Panc1 (cell line): ENCODE results near the gene LARP4B. TPM values are rescaled to one million over a fixed set of nuclear protein-coding genes. Genes with fewer than 3 reads are reported as not detected.

Experiments used
- ATAC-seq: fragments of 200-7000 bp; cut with Tn5 transposase; 2 replicates; pipeline ENCODE4 v1.9.1; 2020; ENCODE audit warnings: mild to moderate bottlenecking, moderate library complexity
- Bru-seq: library from RNA; stranded (reverse); fragments of 400-500 nt; gene quantifications from one replicate; lab custom pipeline; 2021; lab: Mats Ljungman, UMichigan
- BruChase-seq, 2 experiments: library from RNA; stranded (reverse); fragments of 400-500 nt; gene quantifications; one replicate each; lab custom pipeline; 2021; lab: Mats Ljungman, UMichigan
- BruUV-seq: library from RNA; stranded (reverse); fragments of 400-500 nt; replicated peaks from 2 replicates; lab custom pipeline; 2021; lab: Mats Ljungman, UMichigan
- CTCF ChIA-PET: fragments of 300-600 bp; sonication (Branson Sonifier 250); formaldehyde crosslinking; loops from one replicate; lab custom pipeline; 2022; ENCODE audit warnings: antibody characterized with exemption; lab: Charles Lee
- POLR2A ChIA-PET: fragments of 300-600 bp; sonication (Branson Sonifier 250); formaldehyde crosslinking; loops from one replicate; lab custom pipeline; 2022; ENCODE audit warnings: antibody characterized with exemption; lab: Charles Lee
- DNase-seq: peaks from one replicate; pipeline ENCODE4 v3.0.0-alpha.2; 2010; ENCODE audit warnings: low read depth, low spot score
- H3K27ac ChIP-seq: 2 replicates; pipeline ENCODE4 v1.5.1; 2011; ENCODE audit warnings: mild to moderate bottlenecking, low read length, inconsistent platforms
- H3K27me3 ChIP-seq: fragments of 200-500 bp; sonication (Bioruptor generic); 2 replicates; pipeline ENCODE4 v1.6.0; 2014; ENCODE audit warnings: low read length, inconsistent platforms; ENCODE audit not compliant: control insufficient read depth, insufficient read depth
- H3K36me3 ChIP-seq: fragments of 200-500 bp; sonication (Bioruptor generic); 2 replicates; pipeline ENCODE4 v1.5.1; 2014; ENCODE audit warnings: inconsistent platforms, mild to moderate bottlenecking, low read length, moderate library complexity; ENCODE audit not compliant: control insufficient read depth, insufficient read depth
- H3K4me1 ChIP-seq: 2 replicates; pipeline ENCODE4 v1.5.1; 2011; ENCODE audit warnings: inconsistent platforms, mild to moderate bottlenecking, low read length, moderate library complexity; ENCODE audit not compliant: control insufficient read depth, insufficient read depth
- H3K4me3 ChIP-seq, 2 experiments: 2 replicates each; pipeline ENCODE4 v1.5.1; 2011 to 2012; ENCODE audit warnings: low read depth in 2 of 2, low read length in 2 of 2, mild to moderate bottlenecking in 2 of 2, inconsistent platforms in 1 of 2, moderate library complexity in 1 of 2
- H3K9me3 ChIP-seq: fragments of 200-500 bp; sonication (Bioruptor generic); 2 replicates; pipeline ENCODE4 v1.5.1; 2014; ENCODE audit warnings: low read depth, mild to moderate bottlenecking, inconsistent platforms, low read length, moderate library complexity; ENCODE audit not compliant: control insufficient read depth, insufficient read depth
- CTCF ChIP-seq: fragments of 450-650 bp; IDR thresholded peaks from 2 replicates; pipeline ENCODE4 v1.5.1; 2017; ENCODE audit warnings: mild to moderate bottlenecking
- POLR2AphosphoS5 ChIP-seq: IDR thresholded peaks from 2 replicates; pipeline ENCODE4 v1.6.1; 2012; ENCODE audit warnings: mild to moderate bottlenecking, low read depth, low read length, moderate library complexity
- REST ChIP-seq, 2 experiments: IDR thresholded peaks; 2 replicates each; pipeline ENCODE4 v1.6.1; 2011 to 2012; ENCODE audit warnings: low read depth in 2 of 2, control low read depth in 1 of 2, low read length in 1 of 2, mild to moderate bottlenecking in 1 of 2, moderate library complexity in 1 of 2; ENCODE audit not compliant: insufficient read depth in 1 of 2
- SIN3A ChIP-seq: IDR thresholded peaks from 2 replicates; pipeline ENCODE4 v1.6.1; 2012; ENCODE audit warnings: low read depth, mild to moderate bottlenecking, low read length, moderate library complexity, borderline replicate concordance; ENCODE audit not compliant: insufficient read depth
- TCF7L2 ChIP-seq: IDR thresholded peaks from 2 replicates; pipeline ENCODE4 v1.6.1; 2011; ENCODE audit warnings: mild to moderate bottlenecking, low read depth, low read length, inconsistent platforms
- in situ Hi-C: cut with HindIII; loops from 2 replicates; pipeline ENCODE4 v1.10.0; 2016; ENCODE audit warnings: low sequenced_read_pairs, low pct_unique_long_range_greater_than_20kb
- intact Hi-C: fragments of 100-400 bp; cut with micrococcal nuclease; formaldehyde crosslinking; loops from one replicate; pipeline ENCODE4 v1.10.0; 2022; ENCODE audit not compliant: unreplicated experiment
- long read RNA-seq: library from polyadenylated mRNA; unstranded; transcript quantifications from one replicate; pipeline ENCODE4 v2.0.0, GENCODE V29; 2021; ENCODE audit not compliant: unreplicated experiment
- polyA plus RNA-seq: library from polyadenylated mRNA; unstranded; fragments of >200 nt; gene quantifications from one replicate; pipeline ENCODE4 v1.2.1, GENCODE V29; 2012; ENCODE audit warnings: missing spikeins; ENCODE audit not compliant: insufficient read length
- total RNA-seq: library from RNA; stranded (reverse); gene quantifications from one replicate; pipeline ENCODE4 v1.2.1, GENCODE V29; 2021; ENCODE audit not compliant: unreplicated experiment

The LARP4B gene
- total RNA-seq (87.0 TPM), Bru-seq, nascent RNA (percentile 91 among the genes with signal in this experiment), BruChase-seq, experiment 1, labeled RNA remaining after a 2-hour chase (percentile 87 among the genes with signal in this experiment), BruChase-seq, experiment 2, labeled RNA remaining after a 6-hour chase (percentile 87 among the genes with signal in this experiment)
- 35.9 TPM for polyA plus RNA-seq
- long read RNA-seq, full-length matches to known transcripts: 21 of 98 reads
- long read RNA-seq, partial matches to known transcripts: 13 of 98 reads
- long read RNA-seq, other reads (novel, unspliced or antisense): 64 of 98 reads

- Histone ChIP-seq H3K27ac (peak within 1 kb of the TSS; percentile 75), H3K27me3 (no peaks in the 10 kb centered on the region), H3K4me1 (peaks cover 16% of the 10 kb centered on the region), H3K36me3 (peaks cover 5% of the 10 kb centered on the region), H3K4me3 (peak within 1 kb of the TSS; percentile 77 to 86), H3K9me3 (no peaks in the 10 kb centered on the region)
- DNase-seq (peak; percentile 56), ATAC-seq (peak; percentile 96)
- BruUV-seq: no TSS peak
- in situ Hi-C loops (no loop called here), intact Hi-C loops (no loop called here)
- ChIA-PET POLR2A (interaction anchor here (0.6 kb wide), 1 partner anchor 35 kb away, joined by 3 read pairs; no protein-coding TSS in a partner anchor), CTCF (no interaction called here)
- TF ChIP-seq SIN3A: no peak
- no peak for TF ChIP-seq TCF7L2
- TF ChIP-seq CTCF: no peak
- TF ChIP-seq REST (IDR thresholded peaks at IDR 0.05; ENCODE audit: insufficient read depth in 1 of 2, low read depth in 2 of 2, low read length in 1 of 2): no peak
- no peak for TF ChIP-seq POLR2AphosphoS5
Measured at GRCh38 chr10:931326-932318, at the start of gene LARP4B. TSS of gene LARP4B (minus strand) at chr10:931705. CDS start at chr10:885721, 45,984 bp downstream.

GRCh38 chr10:980468-981093 lies 49.1 kb upstream of the LARP4B start:
- no TSS peak for BruUV-seq
- in situ Hi-C loops: no loop called here
- ATAC-seq (no peak), DNase-seq (no peak)
- ChIA-PET CTCF (no interaction called here), POLR2A (no interaction called here)
- H3K9me3 ChIP-seq: peaks cover 6% of the 10 kb centered on the region; the same call in 1 of the 2 replicates
- TF ChIP-seq TCF7L2: no peak
- TF ChIP-seq REST (IDR thresholded peaks at IDR 0.05; ENCODE audit: insufficient read depth in 1 of 2, low read depth in 2 of 2, low read length in 1 of 2): no peak
- no peak for TF ChIP-seq POLR2AphosphoS5
- no peak overlapping the region for H3K27ac ChIP-seq
- peaks cover 3% of the 10 kb centered on the region for H3K4me1 ChIP-seq
- intact Hi-C loops: no loop called here
- no peak overlapping the region for H3K4me3 ChIP-seq
- H3K36me3 ChIP-seq: no peaks in the 10 kb centered on the region
- no peaks in the 10 kb centered on the region for H3K27me3 ChIP-seq
